HG03439 (cell line): ENCODE measurements around the gene SMC3.
"Not testable (repeated sequence)": the region's sequence is repeated elsewhere in the genome, so short reads cannot be mapped to it uniquely, and the experiment has no call there.

ENCODE experiments used
- ATAC-seq: cut with Tn5 transposase; IDR thresholded peaks from one replicate; pipeline ENCODE4 v1.9.1; 2021; ENCODE audit warnings: mild to moderate bottlenecking, moderate library complexity; ENCODE audit not compliant: unreplicated experiment

SMC3 gene

GRCh38 chr10:110620398-110620719 lies 52.9 kb downstream of the SMC3 start:
- ATAC-seq, result no peak

GRCh38 chr10:110623316-110623715 lies 55.8 kb downstream of the SMC3 start:
- ATAC-seq, result not testable (repeated sequence)

DNA sequence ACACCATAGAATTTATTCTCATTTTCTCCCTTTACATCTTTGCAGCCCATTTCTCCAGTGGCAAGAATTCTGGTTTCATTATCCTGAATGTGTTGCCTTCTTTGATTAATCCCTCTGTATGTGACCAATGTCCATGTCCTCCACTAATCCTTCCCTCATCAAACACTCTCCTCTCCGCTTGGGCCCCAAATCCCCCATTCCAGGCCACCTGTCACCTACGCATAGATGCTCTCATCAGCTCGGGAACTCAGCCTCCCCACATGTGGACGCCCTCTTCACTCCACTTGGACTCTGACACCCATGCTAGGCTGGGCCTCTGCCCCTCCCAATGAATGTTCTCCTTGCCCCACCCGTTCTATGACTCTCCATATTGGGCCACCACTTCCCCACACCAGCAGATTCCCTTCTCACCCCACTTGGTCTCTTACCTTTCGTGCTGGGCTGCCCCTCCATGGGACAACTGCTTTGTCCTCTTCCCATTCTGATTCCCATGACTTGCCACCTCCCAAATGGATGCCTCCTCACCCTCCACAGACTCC lies 57.9 kb downstream of the SMC3 start:
- ATAC-seq, result no peak

- ATAC-seq, result no peak
Measured at GRCh38 chr10:110625951-110626855, 58.7 kb downstream of the SMC3 start.

DNA sequence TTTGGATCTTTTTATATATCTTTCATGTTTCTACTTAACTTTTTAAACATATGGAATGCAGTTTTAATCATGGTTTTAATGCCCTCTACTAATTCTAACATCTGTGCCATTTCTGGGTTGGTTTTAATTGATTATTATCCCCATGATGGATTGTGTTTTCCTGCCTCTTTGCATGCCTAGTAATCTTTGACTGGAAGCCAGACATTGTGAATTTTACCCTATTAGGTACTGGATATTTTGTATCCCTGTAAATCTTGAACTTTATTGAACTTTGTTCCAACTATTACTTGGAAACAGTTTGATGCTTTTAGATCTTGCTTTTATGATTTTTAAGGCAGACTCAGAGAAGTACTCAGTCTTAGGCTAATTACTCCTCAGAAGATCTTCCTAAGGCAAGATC lies 60.7 kb downstream of the SMC3 start:
- no peak for ATAC-seq

DNA sequence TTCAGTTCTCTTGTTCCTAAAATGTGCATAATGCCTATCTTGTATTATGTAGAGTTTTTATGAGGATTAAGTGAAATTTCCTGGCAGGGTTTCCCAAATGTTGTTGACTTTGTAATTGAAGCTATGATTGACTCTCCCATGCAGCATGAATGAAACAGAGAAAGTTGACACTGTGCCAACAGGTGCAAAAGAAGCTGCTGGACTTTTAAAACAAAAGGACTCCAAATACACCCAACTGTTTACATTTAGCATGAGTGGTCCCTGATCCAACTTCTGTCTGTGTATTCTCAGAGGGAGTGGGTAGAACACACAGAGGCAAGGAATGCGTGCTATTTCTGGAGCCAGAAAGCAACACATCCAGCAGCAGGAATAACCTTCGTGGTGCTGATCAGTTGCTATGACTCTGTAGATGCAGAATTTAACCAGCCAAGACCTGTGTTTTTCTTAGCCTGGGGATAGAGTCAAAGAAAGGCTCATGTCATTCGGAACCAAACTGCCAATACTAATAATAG lies 62.2 kb downstream of the SMC3 start:
- no peak for ATAC-seq

DNA sequence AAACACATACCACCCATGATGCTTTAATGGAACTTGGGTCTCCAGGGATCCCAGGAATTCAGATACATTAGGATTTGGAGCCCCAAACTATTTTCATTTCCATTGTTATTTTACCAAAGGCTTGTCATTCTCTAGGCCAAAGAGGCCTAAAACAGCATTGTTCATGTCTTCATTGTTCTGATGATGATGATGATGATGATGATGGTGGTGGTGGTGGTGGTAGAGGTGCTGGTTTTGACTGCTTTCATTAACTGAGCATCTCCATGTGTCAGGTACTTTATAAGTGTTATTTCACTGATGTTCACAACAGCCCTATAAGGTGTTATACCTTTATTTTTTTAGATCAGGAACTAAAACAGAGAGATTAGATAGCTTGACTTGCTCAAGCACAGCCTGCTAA lies 64.4 kb downstream of the SMC3 start:
- no peak for ATAC-seq

GRCh38 chr10:110632591-110633215 lies 65.2 kb downstream of the SMC3 start:
- ATAC-seq, result no peak

GRCh38 chr10:110634527-110635209 lies 67.2 kb downstream of the SMC3 start:
- no peak for ATAC-seq

- no peak for ATAC-seq
Measured at GRCh38 chr10:110636572-110636931, 69.1 kb downstream of the SMC3 start.

GRCh38 chr10:110636932-110637557 lies 69.5 kb downstream of the SMC3 start:
- ATAC-seq, result no peak

DNA sequence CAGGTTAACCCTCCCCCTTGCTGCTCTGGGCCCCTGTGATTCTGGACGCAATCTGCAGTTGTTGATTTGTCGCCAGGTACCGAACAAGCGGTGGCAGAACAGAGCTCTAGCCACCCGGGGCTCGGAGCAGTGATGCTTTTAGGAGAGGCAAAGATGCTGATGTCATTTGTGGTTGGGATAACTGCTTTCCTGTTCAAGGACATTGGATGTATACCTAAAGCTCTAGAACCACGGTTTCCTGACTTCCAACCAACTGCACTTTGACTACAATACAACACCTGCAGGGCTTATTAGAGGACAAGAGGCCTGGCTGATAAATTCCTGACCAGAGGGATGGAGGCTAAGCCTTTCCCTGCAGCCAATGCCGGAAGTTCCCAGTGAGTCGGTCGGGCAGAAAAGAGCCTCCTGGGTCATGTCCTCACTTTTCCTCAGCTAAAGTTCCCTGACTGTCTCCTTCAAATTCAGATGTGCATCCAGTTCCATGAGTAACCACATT lies 70.1 kb downstream of the SMC3 start:
- ATAC-seq, result no peak

GRCh38 chr10:110638319-110638718 lies 70.8 kb downstream of the SMC3 start:
- ATAC-seq, result no peak

GRCh38 chr10:110639046-110639445 lies 71.6 kb downstream of the SMC3 start:
- not testable (repeated sequence) for ATAC-seq

- not testable (repeated sequence) for ATAC-seq
Measured at GRCh38 chr10:110639858-110640257, 72.4 kb downstream of the SMC3 start.

DNA sequence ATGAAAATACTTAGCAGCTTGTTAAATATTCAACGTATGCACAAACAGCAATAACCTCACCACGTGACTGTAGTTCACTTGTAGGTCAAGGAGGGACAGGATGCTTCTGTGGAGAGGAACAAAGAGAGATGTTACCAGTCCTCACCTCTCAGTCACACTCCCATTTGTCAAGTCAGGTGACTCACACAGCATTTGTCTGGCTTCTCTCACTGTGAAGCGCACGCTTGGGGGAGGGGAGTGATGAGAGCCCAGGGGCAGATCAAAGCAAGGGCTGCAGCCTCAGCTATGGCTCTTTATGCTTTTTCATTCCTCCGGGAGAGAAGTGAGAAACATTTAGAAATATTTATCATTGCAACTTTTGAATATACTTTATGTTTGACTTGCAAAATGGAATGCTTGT lies 73.8 kb downstream of the SMC3 start:
- ATAC-seq, result no peak

GRCh38 chr10:110642204-110643034 lies 74.9 kb downstream of the SMC3 start:
- no peak for ATAC-seq

DNA sequence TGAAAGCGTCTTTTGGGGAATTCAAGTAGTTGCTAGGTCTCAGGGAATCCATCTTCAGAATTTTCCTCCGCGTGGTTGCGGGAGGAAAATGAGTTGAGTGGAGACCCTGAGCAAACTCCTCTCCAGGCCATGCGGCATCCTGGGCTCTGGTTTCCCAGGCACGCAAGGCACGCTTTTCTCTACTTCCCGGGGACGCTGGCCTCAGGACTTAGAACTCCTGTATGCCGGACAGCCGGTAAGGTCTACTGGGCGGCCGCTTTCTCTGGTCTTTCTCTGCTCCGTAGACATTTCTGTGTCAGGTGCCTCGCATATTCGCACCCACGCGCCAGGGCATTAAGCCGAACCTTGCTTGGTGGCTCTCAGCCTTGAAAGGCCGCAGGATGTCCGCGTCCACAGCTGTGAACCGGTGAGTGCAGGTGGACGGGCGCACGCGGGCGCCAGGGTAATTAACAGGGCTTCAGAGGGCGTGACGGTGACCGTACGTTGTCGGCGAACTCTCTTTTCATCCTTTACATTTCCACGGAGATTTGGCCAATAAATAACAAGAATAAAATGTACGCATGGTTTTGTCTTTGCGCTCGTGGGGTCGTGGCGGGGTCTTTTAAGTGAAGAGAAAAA lies 75.6 kb downstream of the SMC3 start:
- ATAC-seq, result no peak
